Subcutaneous adipose tissue (tissue), 4 donors: ENCODE measurements around the gene KANSL2. TPM values are rescaled to one million over a fixed set of nuclear protein-coding genes. Genes with fewer than 3 reads are reported as not detected.

Experiments
- total RNA-seq, 4 donors: library from RNA; depleted of rRNA; stranded (reverse); fragments of >200 nt; gene quantifications; one replicate each; pipeline ENCODE4 v1.1.0, GENCODE V29; 2016
- TF ChIP-seq, protein P1 (sequence below): fragments of 450-650 bp; IDR thresholded peaks from one replicate; pipeline ENCODE4 v1.5.1; 2016; ENCODE audit warnings: low read depth, mild to moderate bottlenecking, control low read depth, antibody characterized with exemption, moderate library complexity

Gene KANSL2
- total RNA-seq, 4 donors from 2014 or later, result 31.1 to 61.6 (median 39.0) TPM

DNA sequence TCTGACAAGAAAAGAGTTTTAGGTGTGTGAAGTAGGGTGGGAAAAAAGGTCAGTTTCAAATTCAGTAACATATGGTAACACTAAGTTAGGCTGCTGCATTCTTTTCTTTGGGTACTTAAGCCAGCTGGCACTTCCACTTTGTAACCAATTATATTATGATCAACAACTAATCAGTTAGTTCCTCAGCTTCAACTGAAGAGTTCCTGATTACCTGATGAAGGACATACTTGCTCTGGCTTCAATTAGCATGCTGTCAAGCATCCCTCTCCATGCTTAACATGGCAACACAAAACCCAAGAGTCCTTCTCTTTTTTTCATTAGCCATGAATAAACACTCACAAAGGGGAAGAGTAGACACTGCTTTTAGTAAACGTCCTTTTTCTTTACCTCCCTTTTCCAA is 6.8 kb upstream of the KANSL2 start:
- TF ChIP-seq, protein P1, sequence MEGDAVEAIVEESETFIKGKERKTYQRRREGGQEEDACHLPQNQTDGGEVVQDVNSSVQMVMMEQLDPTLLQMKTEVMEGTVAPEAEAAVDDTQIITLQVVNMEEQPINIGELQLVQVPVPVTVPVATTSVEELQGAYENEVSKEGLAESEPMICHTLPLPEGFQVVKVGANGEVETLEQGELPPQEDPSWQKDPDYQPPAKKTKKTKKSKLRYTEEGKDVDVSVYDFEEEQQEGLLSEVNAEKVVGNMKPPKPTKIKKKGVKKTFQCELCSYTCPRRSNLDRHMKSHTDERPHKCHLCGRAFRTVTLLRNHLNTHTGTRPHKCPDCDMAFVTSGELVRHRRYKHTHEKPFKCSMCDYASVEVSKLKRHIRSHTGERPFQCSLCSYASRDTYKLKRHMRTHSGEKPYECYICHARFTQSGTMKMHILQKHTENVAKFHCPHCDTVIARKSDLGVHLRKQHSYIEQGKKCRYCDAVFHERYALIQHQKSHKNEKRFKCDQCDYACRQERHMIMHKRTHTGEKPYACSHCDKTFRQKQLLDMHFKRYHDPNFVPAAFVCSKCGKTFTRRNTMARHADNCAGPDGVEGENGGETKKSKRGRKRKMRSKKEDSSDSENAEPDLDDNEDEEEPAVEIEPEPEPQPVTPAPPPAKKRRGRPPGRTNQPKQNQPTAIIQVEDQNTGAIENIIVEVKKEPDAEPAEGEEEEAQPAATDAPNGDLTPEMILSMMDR, result no peak

DNA sequence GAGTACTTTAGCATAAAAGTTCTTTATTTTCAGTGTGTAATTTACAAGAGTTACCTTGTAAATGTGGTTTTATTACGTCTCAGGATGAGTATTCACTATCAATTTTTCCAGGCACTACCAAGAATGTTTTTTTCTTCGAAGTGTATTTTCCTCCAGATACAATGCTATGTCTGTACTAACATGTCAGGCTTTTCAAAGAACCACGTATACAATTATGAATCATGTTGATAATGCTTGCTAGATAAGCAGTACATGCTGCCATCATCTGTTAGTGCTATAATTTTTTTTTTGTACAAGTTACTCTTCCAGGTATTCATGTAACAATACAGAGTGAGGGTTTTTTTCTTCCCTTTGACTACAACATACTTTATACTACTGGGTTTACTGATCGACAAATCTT is 5.6 kb upstream of the KANSL2 start:
- TF ChIP-seq, protein P1, result no peak

DNA sequence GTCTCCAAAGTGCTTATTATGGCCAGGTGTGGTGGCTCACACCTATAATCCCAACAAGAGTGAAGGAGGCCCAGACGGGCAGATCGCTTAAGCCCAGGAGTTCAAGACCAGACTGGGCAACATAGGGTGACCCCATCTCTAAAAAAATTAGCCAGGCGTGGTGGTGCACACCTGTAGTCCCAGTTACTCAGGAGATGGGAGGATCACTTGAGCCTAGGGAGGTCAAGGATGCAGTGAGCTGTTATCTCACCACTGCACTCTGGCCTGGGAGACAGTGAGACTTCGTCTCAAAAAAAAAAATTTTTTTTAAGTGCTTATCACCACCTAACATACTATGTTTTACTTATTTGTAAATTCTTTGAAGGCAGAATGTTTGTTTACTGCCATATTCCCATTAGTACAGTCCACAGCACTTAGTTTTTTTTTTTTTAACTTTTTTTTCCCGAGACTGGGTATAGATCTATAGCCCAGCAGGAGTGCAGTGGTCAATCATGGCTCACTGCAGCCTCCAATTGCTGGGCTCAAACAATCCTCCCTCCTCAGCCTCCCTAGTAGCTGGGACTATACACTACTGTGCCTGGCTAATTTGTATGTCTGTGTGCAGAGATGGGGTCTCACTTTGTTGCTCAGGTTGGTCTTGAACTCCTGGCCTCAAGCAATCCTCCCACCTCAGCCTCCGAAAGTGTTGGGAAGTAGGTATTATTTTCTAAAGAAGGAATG is 4.7 kb upstream of the KANSL2 start:
- TF ChIP-seq, protein P1, result no peak

DNA sequence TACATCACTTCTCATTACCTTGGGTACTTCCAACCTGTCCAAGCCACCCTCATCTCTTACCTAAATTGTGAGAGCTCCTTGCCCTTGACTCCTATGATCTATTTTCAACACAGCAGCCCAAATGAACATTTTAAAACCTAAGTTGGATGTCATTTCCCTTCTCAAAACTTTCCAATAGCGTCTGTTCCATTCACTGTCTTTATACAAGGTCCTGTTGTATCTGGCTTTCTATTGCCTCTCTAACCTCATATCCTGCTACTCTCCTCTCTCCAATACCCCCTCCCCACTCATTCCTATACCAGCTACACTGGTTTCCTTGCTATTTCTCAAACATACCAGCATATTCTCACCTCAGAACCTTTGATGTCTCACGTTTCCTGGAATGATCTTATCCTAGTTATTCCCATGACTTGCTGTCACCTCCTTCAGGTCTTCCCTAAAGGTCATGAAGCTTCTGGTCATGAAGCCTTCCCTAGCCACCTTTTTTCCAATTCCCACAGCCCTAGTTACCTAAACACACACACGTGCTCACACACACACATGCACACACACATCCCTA is 4.1 kb upstream of the KANSL2 start:
- TF ChIP-seq, protein P1, result no peak

DNA sequence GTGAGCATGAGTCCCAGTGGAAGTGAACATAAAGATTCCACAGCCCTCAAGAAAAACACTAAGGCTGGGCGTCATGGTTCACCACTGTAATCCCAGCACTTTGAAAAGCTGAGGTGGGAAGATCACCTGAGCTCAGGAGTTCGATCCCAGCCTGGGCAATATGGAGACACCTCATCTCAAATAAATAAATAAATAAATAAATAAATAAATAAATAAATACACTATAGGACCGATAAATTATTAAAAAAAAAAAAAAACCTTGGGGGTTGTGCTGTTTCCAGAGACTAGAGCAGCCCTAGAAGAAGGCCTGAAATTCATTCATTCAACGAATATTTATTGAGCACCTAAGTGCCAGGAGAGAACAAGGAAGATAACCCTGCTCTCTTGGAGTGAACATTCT is 1.5 kb upstream of the KANSL2 start:
- TF ChIP-seq, protein P1, result no peak

DNA sequence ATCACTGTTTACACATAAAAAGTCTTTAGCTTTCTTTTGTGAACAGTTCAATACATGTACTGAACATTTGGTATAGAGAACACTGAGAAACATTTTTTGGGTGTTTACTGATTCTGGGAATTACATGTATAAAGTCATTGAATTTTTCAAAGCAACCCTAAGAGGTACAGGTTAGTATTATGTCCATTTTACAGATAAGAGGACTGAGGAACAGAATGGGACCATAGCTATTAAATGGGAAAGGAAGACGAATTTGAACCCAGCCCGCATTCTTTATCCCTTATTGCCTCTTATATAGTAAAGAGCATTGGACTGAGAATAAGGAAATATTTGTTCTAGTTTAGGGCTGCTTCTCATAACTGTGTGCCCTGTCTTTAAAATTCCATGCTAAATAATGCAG is 889 bp upstream of the KANSL2 start:
- TF ChIP-seq, protein P1, result no peak

DNA sequence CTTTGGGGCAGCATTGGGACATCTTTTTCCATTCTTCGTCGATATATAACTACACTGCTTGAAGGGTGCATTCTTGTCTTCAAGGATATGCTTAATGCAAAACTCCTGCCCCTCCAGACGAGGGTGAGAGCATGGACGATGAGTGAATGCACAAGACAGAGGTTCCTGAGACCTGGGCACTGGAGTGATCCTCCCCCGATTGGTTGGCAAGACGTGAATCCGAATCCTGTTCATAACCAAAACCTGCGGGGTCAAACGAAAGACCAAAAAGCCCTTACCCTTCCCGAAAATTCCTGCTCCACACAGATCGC is 684 bp downstream of the KANSL2 start:
- TF ChIP-seq, protein P1, result no peak
